Gastroesophageal sphincter (tissue), 3 donors: Measurements from ENCODE around the gene AKR1D1.

Experiments used
- CTCF ChIP-seq, 4 experiments: fragments of 200-600 bp in 2 of 4; fragments of 450-650 bp in 2 of 4; sonication (generic) in 1 of 4; IDR thresholded peaks; one replicate each; pipeline ENCODE4 v1.5.1; 2017 to 2019; ENCODE audit warnings: antibody characterized with exemption in 4 of 4, mild to moderate bottlenecking in 2 of 4, moderate library complexity in 2 of 4
- EP300 ChIP-seq: sonication (generic); formaldehyde crosslinking; IDR thresholded peaks from one replicate; pipeline ENCODE4 v1.6.1; 2017; ENCODE audit warnings: antibody characterized with exemption, mild to moderate bottlenecking
- POLR2A ChIP-seq, 2 donors: fragments of 450-650 bp; IDR thresholded peaks; one replicate each; pipeline ENCODE4 v1.6.1; 2017; ENCODE audit warnings: antibody characterized with exemption in 2 of 2, mild to moderate bottlenecking in 2 of 2, moderate library complexity in 1 of 2
- POLR2AphosphoS5 ChIP-seq: sonication (generic); formaldehyde crosslinking; IDR thresholded peaks from one replicate; pipeline ENCODE4 v1.6.1; 2017; ENCODE audit warnings: antibody characterized with exemption

DNA sequence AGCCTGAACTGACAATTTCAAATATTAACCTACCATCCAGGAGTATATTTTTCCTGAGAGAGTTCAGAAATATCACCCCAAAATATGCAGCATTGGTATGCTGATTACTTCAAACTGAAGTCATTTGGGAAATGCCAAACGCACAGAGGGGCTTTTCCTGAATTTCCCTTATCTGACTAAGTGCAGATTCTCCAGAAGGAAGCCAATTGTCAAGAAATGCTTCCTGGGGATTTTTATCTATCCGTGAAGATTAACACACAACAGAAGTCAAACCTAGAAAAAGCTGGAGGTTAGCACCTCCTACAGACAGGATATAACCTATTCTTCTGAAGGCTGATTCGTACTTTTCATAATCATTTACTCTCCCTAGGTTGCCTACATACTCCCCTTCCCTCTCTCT is 91.0 kb downstream of the AKR1D1 start:
- TF ChIP-seq CTCF (IDR thresholded peaks at IDR 0.05) (no peak), EP300 (no peak), POLR2A (IDR thresholded peaks at IDR 0.05) (no peak), POLR2AphosphoS5 (no peak)
